ENCODE data around the gene CCDC188.

CCDC188 gene

DNA sequence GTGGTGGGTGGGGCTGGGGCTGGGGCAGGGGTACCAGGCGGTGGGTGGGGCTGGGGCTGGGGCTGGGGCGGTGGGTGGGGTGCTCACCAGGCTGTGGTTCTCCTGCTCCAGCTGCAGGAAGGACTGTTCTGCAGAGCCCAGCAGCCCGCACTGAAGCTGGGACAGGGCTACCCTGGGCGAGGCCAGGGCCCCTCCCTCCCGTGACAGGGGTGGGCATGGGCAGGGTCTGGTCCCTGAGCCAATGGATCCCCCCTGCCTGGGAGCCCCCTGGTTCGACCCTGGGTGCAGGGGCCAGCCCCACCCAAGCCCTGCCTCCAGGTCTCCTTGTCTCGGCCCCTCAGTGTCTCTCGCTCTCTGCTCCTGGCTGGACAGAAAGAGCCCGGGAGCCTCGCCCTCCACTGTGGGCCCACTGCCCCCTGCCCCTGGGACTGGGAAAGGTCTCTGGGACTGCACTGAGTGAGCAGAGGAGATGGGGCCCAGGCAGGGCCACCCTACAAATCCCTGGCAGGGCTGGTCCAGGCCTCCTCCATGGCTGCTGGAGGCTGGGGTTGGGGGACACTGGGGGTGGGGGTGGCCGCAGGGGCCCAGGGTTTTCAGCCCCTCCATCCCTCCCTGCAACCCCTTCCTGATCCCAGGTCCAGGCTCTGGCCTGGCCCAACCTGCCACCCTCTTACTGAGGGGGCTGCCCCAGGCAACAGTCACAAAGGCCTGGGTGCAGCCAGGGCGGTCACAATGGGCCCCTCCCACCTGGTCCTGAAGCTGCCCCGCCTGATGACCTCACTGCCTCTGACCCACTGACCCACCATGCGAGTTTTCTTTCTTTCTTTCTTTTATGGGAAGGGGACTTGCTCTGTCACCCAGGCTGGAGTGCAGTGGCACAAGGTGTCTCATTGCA is at the start of gene CCDC188:
Gene CCDC188, minus strand, starts transcription at position 675 of the 895 bp plus-strand sequence. Its CDS starts 69 bp downstream, at position 606.
- DNase-seq: no peak

GRCh38 chr22:20199906-20200305 is 49.1 kb upstream of the CCDC188 start:
- DNase-seq: no peak

GRCh38 chr22:20199413-20199842 is 48.6 kb upstream of the CCDC188 start:
- DNase-seq: no peak

DNA sequence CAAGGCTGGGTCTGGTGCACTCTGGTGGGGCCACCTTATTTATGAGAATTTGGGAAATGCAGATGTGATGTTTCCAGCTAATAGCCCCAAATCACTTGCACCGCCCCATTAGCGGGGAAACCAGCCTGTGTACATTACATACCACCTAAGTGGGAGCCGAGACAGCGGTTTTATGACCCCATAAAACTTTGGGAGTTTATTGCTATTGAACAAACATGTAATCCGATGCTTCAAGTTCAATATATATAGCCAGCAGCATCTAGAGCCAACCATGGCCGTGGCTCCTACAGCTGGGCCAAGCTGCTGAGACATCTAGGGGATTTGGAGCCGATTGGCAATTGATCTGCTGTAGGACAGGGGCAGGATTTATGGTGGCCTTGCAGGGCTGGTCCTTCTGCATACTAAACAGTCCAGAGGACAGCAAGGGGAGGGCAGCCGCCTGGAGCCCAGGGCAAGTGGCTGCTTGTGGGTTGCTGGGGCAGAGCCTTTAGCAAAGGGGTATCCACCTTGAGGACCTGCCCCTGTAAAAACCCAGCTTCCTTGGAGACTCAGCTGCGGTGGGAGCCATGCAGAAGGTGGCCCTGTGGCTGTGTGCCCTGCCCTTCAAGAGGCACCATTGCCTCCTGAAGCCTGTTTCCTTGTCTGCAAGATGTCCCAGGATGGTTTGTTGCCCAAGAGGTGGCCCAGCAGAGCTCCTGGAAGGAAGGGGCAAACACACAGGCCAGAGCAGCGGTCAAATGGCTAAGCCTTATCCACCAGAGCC is 47.9 kb upstream of the CCDC188 start:
- DNase-seq: no peak

- DNase-seq: no peak
These were observed 46.7 kb upstream of the CCDC188 start for GRCh38 chr22:20197407-20198030.

GRCh38 chr22:20196094-20196842 is 45.4 kb upstream of the CCDC188 start:
- DNase-seq: no peak

GRCh38 chr22:20194681-20195593 is 44.1 kb upstream of the CCDC188 start:
- DNase-seq: no peak

DNA sequence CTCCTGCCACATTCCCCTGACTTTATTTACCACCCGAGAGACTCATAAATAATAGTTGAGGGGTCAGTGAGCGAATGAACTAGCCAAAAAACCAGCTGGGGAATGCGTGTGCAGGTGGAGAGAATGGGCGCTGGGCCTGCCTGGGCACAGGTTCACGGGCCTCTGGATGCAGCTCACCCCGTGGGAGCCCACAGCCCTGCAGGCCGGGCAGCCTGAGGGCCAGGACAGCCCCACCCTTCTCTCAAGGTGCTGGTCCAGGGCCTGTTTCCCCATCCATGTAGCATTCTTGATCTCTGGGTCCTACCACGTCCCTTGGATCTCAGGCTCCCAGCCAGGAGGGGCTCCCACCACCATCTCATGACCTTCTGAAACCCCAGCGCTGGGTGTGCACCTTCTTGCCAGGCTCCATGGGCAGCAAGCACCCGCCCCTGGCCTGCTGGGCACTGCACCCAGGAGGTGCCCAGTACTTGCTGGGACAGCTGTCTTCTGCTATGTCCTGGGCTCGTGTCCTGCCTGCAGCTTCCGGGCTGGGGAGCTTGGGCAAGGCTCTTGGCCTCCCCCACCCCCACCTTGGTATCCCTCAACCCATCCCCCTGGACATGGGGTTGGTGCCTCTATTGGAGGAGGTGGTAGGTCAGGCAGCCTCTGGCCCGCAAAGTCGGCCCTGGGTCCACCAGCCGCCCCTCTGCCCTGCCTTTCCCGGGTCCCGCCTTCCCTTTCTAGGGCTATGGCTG is 43.1 kb upstream of the CCDC188 start:
- no peak for DNase-seq

DNA sequence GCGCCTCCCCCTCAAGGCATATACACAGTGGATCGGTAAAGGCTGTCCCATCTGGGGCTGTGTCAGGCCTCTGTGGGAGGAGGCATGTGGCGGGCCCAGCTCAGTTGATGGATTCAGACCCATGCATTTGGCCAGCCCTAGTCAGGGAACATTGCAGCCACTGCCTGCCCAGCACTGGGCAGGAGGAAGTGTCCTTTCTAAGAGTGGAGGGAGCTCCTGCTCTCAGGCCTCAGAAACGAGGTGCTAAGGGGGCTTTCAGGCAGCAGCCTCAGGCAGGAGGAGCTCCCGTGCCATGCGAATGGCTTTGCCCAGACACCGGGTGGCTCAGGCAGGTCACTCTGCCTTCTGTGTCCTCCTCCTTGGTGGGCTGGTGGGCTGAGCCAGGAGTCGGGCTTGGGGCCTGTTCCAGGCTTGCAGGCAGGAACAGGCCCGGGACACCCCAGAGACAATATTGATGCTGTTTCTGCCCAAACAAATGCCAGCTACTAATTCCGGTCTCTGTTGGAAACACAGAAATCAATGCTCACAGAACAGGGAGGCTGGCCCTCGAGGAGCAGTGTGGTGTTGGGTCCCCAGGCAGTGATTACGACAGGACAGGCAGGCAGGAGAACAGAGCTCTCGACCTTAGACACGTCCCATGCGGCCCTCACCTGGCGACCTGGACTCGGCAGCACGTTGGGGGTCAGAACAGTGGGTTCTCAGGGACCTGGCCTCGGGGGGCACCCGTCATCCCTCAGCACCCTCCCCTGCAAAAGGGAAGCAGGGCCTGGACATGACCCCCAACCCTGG is 42.3 kb upstream of the CCDC188 start:
- no peak for DNase-seq

GRCh38 chr22:20192293-20192971 is 41.6 kb upstream of the CCDC188 start:
- no peak for DNase-seq

DNA sequence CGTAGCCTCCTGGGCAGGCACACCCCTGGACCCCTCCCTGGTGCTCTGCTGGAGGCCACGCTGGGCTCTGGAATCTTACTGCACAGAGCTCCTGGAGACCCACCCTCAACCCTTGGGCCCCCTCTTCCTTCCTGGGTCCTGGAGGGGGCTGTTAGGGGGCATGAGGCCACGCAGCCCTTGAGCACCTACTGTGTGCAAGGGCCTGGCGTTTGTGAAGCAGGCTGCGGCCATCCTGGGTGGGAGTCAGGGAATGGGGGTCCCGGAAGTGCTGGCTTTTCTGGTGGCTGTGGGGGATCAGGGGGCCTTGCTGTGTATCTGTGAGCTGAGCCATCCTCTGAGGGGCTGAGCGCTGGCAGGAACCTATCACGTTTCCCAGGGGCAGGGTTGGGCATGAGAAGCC is 40.9 kb upstream of the CCDC188 start:
- DNase-seq: no peak

GRCh38 chr22:20191000-20191515 is 40.2 kb upstream of the CCDC188 start:
- no peak for DNase-seq

- no peak for DNase-seq
These were observed 37.7 kb upstream of the CCDC188 start for GRCh38 chr22:20188567-20188877.

- no peak for DNase-seq
These were observed 37.1 kb upstream of the CCDC188 start for GRCh38 chr22:20187777-20188566.

- no peak for DNase-seq
These were observed 36.2 kb upstream of the CCDC188 start for GRCh38 chr22:20186871-20187546.

DNA sequence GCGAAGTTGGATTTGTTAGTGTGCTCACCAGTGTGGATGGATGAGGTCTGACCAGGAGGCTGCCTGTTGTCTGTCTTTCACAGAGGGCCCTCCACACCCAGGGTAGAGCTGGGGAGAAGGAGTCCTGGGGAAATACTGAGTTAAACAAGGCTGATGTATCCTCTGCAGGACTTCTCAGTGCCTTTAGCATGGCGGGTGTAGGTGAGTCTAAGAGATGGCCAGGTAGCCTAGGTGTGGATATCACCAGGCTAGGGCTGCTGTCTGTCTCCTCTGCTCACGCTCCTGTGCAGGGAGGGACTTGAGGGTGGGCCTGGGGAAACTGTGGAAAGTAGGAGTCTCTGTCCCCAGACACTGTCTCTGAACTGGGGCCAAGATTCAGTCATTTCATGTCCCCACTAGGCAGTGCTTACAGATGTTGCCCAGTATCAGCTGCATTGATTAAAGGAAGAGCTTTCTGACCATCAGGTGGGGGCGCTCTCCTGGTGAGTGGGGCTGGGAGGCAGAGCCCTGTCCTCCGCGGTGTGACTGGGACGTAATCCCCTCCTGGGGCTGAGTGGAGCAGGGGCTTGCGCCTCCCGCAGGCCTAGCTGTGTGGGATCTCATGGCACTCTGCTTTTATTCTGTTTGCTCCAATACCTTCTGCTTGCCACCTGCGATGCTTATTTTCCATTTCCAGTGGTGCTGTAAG is 35.5 kb upstream of the CCDC188 start:
- no peak for DNase-seq

DNA sequence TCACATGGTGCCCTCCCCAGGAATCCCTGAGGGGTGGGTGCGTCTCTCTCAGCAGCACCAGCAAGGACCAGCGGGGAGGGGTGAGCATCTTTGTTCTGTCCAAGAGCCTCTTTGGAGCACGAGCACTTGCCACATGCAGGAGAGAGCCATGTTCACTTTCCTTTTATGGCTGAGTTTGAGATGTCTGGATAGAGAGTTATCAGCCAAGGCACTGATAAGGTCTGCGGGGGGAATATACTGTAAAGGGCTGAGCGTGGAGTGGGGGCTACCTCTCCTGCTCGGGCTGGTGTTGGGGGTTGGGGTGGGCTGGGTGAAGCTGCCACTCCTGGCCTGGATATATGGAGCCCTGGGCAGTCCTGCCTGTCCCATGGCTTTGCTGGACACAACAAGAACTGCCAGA is 34.9 kb upstream of the CCDC188 start:
- no peak for DNase-seq
